AG10803 (cell line): ENCODE data around the gene MCRIP2.

Experiments
- DNase-seq: peaks from one replicate; pipeline ENCODE4 v3.0.0; 2010; ENCODE audit warnings: low read depth
- H3K4me3 ChIP-seq: 2 replicates; pipeline ENCODE4 v1.5.1; 2011; ENCODE audit warnings: mild to moderate bottlenecking, low read length, control low read depth
- TF ChIP-seq, protein P1 (sequence below): conservative IDR thresholded peaks from 2 replicates; pipeline ENCODE4 v1.5.1; 2011; ENCODE audit warnings: mild to moderate bottlenecking, low read length, control low read depth, inconsistent platforms

The MCRIP2 gene

DNA sequence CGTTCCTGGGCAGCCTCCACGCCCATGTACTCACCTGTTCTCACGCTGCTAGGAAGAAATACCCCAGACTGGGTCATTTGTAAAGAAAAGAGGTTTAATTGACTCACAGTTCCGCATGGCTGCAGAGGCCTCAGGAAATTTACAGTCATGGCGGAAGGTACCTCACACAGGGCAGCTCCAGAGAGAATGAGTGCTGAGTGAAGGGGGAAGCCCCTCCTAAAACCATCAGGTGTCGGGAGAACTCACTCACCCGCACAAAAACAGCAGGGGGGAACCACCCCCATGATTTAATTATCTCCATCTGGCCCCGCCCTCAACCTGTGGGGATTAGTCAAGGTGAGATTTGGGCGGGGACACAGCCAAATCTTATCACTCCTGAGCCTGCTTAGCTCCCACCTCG, 33.6 kb upstream of the MCRIP2 start:
- no peak overlapping the region for H3K4me3 ChIP-seq
- no peak for DNase-seq
- TF ChIP-seq, protein P1, sequence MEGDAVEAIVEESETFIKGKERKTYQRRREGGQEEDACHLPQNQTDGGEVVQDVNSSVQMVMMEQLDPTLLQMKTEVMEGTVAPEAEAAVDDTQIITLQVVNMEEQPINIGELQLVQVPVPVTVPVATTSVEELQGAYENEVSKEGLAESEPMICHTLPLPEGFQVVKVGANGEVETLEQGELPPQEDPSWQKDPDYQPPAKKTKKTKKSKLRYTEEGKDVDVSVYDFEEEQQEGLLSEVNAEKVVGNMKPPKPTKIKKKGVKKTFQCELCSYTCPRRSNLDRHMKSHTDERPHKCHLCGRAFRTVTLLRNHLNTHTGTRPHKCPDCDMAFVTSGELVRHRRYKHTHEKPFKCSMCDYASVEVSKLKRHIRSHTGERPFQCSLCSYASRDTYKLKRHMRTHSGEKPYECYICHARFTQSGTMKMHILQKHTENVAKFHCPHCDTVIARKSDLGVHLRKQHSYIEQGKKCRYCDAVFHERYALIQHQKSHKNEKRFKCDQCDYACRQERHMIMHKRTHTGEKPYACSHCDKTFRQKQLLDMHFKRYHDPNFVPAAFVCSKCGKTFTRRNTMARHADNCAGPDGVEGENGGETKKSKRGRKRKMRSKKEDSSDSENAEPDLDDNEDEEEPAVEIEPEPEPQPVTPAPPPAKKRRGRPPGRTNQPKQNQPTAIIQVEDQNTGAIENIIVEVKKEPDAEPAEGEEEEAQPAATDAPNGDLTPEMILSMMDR, result no peak

DNA sequence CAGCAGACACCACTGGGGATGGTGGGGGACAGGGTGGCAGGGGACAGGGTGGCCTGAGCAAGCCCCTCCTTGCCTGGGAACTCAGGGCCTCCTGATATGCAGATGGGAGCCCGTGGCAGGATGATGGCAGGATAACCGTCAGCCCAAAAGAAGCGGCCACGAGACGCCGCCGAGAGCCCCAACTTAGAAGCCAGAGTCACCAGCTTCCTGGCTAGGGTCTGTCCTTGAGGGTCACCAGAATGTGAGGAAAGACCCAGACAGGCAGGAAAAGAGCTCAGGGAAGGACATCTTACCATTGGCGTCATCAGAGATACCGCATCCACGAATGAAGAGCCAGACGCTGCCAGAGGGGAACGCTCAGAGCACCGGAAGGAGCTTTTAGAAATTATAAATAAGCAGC, 32.3 kb upstream of the MCRIP2 start:
- no peak overlapping the region for H3K4me3 ChIP-seq
- TF ChIP-seq, protein P1, result no peak
- no peak for DNase-seq

DNA sequence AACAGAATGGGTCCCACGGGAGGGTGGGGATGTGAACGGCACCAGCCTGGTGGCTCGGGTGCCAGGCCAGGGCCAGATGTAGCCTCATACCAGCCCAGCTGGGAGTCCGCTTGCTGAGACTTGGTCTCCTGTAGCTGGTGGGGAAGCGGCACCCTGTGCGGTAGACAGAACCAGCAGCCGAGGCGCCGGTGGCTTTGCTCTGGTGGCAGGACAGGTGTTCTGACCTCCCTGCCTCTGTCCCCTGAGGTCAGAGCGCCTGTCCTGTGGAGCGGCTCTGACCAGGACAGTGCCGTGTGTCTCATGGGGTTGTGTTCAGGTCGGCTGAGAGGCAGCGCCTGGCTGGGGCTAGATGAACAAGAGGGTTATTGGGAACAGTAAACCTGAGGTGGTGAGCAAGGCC, 31.6 kb upstream of the MCRIP2 start:
- H3K4me3 ChIP-seq, result no peak overlapping the region
- TF ChIP-seq, protein P1, result no peak
- DNase-seq, result no peak

DNA sequence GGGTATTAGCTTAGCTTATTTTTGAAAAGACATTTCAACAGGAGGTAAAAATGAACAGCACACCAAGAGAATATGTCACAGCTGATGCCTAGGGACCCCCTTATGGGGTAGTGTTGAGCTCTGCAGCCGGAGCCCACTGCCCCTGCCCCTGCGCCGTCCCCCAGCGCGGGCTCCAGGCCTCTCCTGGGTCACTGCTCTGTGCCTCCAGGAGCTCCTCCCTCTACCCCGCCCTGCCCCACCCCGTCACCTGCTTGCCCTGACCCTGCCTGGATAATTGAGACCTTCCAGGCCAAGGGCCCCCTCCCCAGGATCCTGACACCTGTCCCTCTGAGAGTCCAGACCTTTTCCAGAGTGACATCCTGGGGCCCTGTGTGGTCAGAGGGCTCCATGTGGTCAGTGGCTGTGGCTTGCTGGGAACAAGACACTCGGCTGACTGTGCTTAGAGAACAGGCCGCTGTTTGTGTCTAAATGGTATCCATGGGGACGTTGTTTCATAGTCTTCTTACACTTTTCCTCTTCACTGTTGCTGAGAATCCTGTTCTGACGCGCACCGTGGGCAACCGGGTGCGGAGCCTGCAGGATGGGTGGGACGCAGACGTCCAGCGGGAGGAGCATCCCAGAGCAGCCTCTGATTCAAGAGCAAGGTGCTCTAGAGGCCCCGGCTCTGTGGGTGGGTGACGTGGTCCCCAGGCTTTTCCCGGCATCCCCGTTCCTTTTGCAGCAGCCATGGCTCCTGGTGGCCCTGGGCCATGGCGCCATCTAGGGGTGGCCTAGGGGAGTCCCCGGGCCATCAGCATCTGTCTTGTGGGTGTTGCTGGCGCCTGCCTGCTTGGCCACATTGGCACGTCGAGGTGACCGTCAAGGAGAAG, 30.9 kb upstream of the MCRIP2 start:
- H3K4me3 ChIP-seq, result no peak overlapping the region
- no peak for DNase-seq
- TF ChIP-seq, protein P1, result peak; percentile 32

DNA sequence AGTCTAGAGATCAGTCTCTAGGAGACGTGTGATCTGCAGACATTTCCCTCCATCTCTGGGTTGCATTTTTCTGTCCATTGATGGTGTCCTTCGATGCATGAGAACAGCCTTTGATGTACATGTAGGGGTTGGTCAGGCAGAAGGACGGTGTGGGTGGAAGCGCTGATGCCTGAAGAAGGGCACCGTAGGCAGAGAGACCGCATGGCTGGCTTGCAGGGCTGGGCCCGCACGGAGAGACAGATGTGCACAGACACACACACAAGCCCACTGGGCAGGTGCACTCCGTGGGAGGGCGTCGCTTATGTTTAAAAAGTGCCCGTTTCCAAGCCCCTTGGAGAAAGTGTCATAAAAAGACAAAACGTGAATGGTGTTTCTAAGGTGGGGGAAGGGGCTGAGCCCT, 26.5 kb upstream of the MCRIP2 start:
- TF ChIP-seq, protein P1, result no peak
- DNase-seq, result no peak
- H3K4me3 ChIP-seq, result no peak overlapping the region

DNA sequence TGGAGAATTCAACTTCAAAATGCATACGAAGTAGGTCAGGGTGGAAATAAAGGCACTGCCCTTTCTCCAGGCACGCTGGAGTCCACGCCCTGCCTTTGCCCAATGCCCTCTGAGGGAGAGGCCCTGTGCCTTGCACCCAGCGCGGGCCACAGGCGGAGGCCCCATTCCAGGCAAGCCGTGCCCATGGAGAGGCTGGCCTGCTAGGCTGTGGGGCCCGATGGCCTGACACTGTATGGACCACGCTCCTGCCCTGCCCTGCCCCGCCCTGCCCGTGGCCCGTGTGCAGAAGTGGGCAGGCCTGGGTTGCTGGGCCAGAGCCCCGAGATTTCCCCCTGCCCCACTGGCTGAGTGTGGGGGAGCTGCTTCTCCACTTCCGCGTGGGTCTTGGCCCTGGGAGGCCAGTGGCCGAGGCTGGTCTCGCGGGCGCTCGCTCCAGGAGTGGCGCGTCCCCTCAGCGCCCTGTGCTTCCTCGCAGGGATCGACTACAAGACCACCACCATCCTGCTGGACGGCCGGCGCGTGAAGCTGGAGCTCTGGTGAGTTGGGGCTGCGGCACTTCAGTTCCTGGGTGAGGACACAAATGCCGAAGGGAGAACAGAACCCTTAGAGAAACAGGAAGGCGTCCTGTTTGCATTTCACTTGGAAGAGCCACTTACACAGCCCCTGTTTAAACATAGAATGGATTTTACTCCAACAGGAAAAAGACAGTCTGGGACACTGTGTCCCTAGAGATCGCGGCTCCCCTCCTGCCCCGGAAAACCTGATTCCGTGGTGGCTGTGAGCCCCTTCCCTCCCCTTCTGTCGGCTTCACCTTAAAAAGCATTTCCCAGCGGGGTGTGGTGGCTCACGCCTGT, 24.7 kb upstream of the MCRIP2 start:
- no peak for DNase-seq
- TF ChIP-seq, protein P1, result no peak
- no peak overlapping the region for H3K4me3 ChIP-seq
